22Rv1 (cell line): Measurements from ENCODE around the gene BICC1.

ENCODE experiments used
- CTCF ChIP-seq: fragments of 450-650 bp; IDR thresholded peaks from 2 replicates; pipeline ENCODE4 v1.5.1; 2017; ENCODE audit warnings: mild to moderate bottlenecking
- ZFX ChIP-seq: fragments of 450-650 bp; IDR thresholded peaks from 2 replicates; pipeline ENCODE4 v1.6.1; 2017; ENCODE audit warnings: antibody characterized with exemption, borderline replicate concordance

GRCh38 chr10:58784361-58784760 is 271.7 kb downstream of the BICC1 start:
- TF ChIP-seq CTCF: no peak
- no peak for TF ChIP-seq ZFX
